Psoas muscle (tissue), 8 donors: ENCODE data around the gene CUEDC2. TPM values are rescaled to one million over a fixed set of nuclear protein-coding genes. Genes with fewer than 3 reads are reported as not detected.

Source experiments
- ATAC-seq, 4 donors: fragments of 200-7000 bp; cut with Tn5 transposase; one replicate each; pipeline ENCODE4 v1.9.1; 2020; ENCODE audit warnings: moderate library complexity in 3 of 4, mild to moderate bottlenecking in 2 of 4
- DNase-seq, 2 donors: peaks; one replicate each; pipeline ENCODE4 v3.0.0-alpha.2; 2020
- H3K27ac ChIP-seq: fragments of 200-600 bp; one replicate; pipeline ENCODE4 v1.8.0; 2022
- H3K27me3 ChIP-seq, 3 donors: fragments of 200-600 bp in 1 of 3; one replicate each; pipeline versions ENCODE4 v1.6.1 to v1.8.0; 2013 to 2022; ENCODE audit warnings: low read length in 2 of 3, mild to moderate bottlenecking in 2 of 3, moderate library complexity in 1 of 3; ENCODE audit not compliant: insufficient read depth in 3 of 3
- H3K36me3 ChIP-seq, 2 donors: fragments of 200-600 bp in 1 of 2; one replicate each; pipeline versions ENCODE4 v1.6.1 to v1.8.0; 2013 to 2022; ENCODE audit warnings: low read depth in 1 of 2, mild to moderate bottlenecking in 1 of 2, moderate library complexity in 1 of 2; ENCODE audit not compliant: insufficient read depth in 1 of 2
- H3K4me1 ChIP-seq: fragments of 200-600 bp; one replicate; pipeline ENCODE4 v1.8.0; 2022
- H3K4me3 ChIP-seq: fragments of 200-600 bp; one replicate; pipeline ENCODE4 v1.8.0; 2022; ENCODE audit warnings: mild to moderate bottlenecking
- H3K9me3 ChIP-seq: fragments of 200-600 bp; one replicate; pipeline ENCODE4 v1.8.0; 2022
- WGBS, 3 donors: extraction: QIAGEN DNeasy Blood & Tissue Kit; methylation state at CpG; one replicate each; pipeline versions ENCODE4 v1.1.6 to v1.1.7; 2013; 5-methylcytosine and 5-hydroxymethylcytosine counted together
- intact Hi-C, 2 donors: fragments of 100-400 bp; cut with DNase I; formaldehyde crosslinking; loops; one replicate each; pipeline versions ENCODE4 v1.11.0 to v1.14.2; 2022
- polyA plus RNA-seq, 3 donors: library from polyadenylated mRNA; stranded (reverse); fragments of 200-250 nt; gene quantifications; one replicate each; pipeline ENCODE4 v1.2.3, GENCODE V29; 2013
- total RNA-seq, 4 donors: library from RNA; stranded (reverse); fragmentation: NEBNext Ultra II Directional in 2 of 4; extraction: Animal tissue kit (Norgen Biotek cat#: 25700) in 2 of 4; gene quantifications; one replicate each; pipeline versions ENCODE4 v1.2.1 to v1.2.4, GENCODE V29; 2021 to 2023
- TF ChIP-seq, protein P1 (sequence below): fragments of 200-600 bp; IDR thresholded peaks from one replicate; pipeline ENCODE4 v1.8.0; 2022; ENCODE audit warnings: antibody characterized with exemption
- donor health status: healthy with polysubstance abuse.
- donor health status: DM: no; HTN: no; CAD: no; lungs with moderate emphysema.
- donor health status: Bipolar disorder and iron deficiency.
- donor health status: healthy.
- donor health status: DM: yes; HTN: yes; CAD: no.
- donor health status: DM: no; HTN: no; CAD: no.
- donor health status: DM: no; HTN: no; CAD: no.
- donor health status: DM: yes; HTN: yes; CAD: no.

CUEDC2 gene
- total and polyA plus RNA-seq, 7 donors, result 53.3 to 103 (median 77.2) TPM

DNA sequence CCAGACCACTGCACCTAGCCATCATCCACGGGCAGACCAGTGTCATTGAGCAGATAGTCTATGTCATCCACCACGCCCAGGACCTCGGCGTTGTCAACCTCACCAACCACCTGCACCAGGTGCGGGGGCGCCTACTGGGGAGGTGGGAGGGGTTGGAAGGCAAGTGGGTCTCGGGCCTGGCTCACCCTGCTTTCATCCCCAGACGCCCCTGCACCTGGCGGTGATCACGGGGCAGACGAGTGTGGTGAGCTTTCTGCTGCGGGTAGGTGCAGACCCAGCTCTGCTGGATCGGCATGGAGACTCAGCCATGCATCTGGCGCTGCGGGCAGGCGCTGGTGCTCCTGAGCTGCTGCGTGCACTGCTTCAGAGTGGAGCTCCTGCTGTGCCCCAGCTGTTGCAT is 32.3 kb downstream of the CUEDC2 start:
- TF ChIP-seq, protein P1, sequence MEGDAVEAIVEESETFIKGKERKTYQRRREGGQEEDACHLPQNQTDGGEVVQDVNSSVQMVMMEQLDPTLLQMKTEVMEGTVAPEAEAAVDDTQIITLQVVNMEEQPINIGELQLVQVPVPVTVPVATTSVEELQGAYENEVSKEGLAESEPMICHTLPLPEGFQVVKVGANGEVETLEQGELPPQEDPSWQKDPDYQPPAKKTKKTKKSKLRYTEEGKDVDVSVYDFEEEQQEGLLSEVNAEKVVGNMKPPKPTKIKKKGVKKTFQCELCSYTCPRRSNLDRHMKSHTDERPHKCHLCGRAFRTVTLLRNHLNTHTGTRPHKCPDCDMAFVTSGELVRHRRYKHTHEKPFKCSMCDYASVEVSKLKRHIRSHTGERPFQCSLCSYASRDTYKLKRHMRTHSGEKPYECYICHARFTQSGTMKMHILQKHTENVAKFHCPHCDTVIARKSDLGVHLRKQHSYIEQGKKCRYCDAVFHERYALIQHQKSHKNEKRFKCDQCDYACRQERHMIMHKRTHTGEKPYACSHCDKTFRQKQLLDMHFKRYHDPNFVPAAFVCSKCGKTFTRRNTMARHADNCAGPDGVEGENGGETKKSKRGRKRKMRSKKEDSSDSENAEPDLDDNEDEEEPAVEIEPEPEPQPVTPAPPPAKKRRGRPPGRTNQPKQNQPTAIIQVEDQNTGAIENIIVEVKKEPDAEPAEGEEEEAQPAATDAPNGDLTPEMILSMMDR, result no peak
- no peaks in the 10 kb centered on the region for H3K27me3 ChIP-seq
- intact Hi-C loops, result loop anchor here in 1 of 2 donors (5.0 kb wide), 1 partner anchor 233 kb away; no protein-coding TSS in a partner anchor
- DNase-seq, result no peak
- no peak for ATAC-seq
- H3K27ac ChIP-seq, result peak overlapping the region; percentile 86
- no peaks in the 10 kb centered on the region for H3K9me3 ChIP-seq
- peaks cover 19% of the 10 kb centered on the region for H3K4me1 ChIP-seq
- 82 to 87% (median 82%) methylated on average over 17 of the region's 17 CpGs for WGBS, 3 donors
- H3K36me3 ChIP-seq, result peaks cover 0 to 59% of the 10 kb centered on the region in 2 donors
- H3K4me3 ChIP-seq, result peak overlapping the region; percentile 76

DNA sequence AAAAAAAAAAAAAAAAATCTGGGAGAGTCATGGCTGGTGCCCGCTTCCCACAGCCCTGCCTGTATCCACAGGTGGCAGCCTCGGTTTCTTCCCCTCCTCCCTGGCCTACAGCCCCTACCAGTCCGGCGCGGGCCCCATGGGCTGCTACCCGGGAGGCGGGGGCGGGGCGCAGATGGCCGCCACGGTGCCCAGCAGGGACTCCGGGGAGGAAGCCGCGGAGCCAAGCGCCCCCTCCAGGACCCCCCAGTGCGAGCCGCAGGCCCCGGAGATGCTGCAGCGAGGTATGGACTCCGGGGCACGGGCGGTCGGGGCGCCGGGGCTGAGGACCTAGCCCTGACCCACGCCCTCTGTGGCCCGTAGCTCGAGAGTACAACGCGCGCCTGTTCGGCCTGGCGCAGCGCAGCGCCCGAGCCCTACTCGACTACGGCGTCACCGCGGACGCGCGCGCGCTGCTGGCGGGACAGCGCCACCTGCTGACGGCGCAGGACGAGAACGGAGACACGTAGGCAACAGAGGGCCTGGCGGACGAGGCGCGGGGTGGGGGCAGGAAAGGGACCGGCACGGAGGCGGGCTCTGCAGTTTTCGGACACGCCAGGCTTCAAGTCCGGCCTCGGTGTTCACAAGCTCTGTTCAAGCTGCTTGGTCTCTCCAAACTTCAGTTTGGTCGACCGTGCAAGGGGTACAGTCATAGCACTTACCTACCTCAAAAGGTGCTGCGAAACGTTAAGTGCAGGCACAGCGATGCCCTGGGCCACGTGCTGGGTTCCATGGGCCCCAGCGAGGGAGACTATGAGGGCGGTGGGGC is 33.0 kb downstream of the CUEDC2 start:
- 3 to 4% (median 3%) methylated on average over 59 to 72 of the region's 72 CpGs for WGBS, 3 donors
- H3K36me3 ChIP-seq, result peaks cover 0 to 59% of the 10 kb centered on the region in 2 donors
- H3K27me3 ChIP-seq, result no peaks in the 10 kb centered on the region
- peaks cover 19% of the 10 kb centered on the region for H3K4me1 ChIP-seq
- intact Hi-C loops, result loop anchor here (5.0 to 10.0 kb wide), 2 partner anchors 185 to 232 kb away; no protein-coding TSS in a partner anchor
- ATAC-seq, result peak; percentile 74 to 84 (median 78)
- peak overlapping the region; percentile 76 for H3K4me3 ChIP-seq
- peak overlapping the region; percentile 86 for H3K27ac ChIP-seq
- TF ChIP-seq, protein P1, result peak; percentile 88
- no peaks in the 10 kb centered on the region for H3K9me3 ChIP-seq
- peak; percentile 91 to 94 for DNase-seq

DNA sequence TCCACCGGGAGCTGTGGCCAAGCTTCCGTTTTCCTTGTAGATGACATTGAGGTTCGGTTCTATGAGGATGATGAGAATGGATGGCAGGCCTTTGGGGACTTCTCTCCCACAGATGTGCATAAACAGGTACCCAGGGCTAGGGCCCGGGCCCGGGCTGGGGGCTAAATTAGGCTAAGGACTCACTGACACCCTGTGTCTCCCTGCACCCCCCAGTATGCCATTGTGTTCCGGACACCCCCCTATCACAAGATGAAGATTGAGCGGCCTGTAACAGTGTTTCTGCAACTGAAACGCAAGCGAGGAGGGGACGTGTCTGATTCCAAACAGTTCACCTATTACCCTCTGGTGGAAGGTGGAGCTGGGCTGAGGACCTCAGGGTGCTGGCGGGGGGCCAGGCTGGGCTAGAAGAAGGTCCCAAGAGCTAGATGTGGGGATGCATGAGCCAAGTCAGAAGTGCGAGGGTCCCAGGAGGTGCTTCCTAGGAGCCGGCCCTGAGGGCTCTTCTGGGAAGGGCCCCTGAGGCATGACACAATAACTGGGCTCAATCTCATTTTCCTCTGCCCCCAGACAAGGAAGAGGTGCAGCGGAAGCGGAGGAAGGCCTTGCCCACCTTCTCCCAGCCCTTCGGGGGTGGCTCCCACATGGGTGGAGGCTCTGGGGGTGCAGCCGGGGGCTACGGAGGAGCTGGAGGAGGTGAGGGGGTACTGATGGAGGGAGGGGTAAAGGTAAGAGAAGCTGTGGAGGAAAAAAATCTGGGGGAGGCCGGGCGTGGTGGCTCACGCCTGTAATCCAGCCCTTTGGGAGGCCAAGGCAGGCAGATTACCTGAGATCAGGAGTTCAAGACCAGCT is 34.0 kb downstream of the CUEDC2 start:
- 84 to 90% (median 88%) methylated on average over 21 of the region's 21 CpGs for WGBS, 3 donors
- H3K27ac ChIP-seq, result peak overlapping the region; percentile 86
- peaks cover 0 to 59% of the 10 kb centered on the region in 2 donors for H3K36me3 ChIP-seq
- no peak for ATAC-seq
- H3K9me3 ChIP-seq, result no peaks in the 10 kb centered on the region
- no peak for DNase-seq
- intact Hi-C loops, result loop anchor here in 1 of 2 donors (5.0 to 10.0 kb wide), 2 partner anchors 186 to 231 kb away; no protein-coding TSS in a partner anchor
- peaks cover 22% of the 10 kb centered on the region for H3K4me1 ChIP-seq
- H3K4me3 ChIP-seq, result peak overlapping the region; percentile 76
- H3K27me3 ChIP-seq, result no peaks in the 10 kb centered on the region
- TF ChIP-seq, protein P1, result no peak

DNA sequence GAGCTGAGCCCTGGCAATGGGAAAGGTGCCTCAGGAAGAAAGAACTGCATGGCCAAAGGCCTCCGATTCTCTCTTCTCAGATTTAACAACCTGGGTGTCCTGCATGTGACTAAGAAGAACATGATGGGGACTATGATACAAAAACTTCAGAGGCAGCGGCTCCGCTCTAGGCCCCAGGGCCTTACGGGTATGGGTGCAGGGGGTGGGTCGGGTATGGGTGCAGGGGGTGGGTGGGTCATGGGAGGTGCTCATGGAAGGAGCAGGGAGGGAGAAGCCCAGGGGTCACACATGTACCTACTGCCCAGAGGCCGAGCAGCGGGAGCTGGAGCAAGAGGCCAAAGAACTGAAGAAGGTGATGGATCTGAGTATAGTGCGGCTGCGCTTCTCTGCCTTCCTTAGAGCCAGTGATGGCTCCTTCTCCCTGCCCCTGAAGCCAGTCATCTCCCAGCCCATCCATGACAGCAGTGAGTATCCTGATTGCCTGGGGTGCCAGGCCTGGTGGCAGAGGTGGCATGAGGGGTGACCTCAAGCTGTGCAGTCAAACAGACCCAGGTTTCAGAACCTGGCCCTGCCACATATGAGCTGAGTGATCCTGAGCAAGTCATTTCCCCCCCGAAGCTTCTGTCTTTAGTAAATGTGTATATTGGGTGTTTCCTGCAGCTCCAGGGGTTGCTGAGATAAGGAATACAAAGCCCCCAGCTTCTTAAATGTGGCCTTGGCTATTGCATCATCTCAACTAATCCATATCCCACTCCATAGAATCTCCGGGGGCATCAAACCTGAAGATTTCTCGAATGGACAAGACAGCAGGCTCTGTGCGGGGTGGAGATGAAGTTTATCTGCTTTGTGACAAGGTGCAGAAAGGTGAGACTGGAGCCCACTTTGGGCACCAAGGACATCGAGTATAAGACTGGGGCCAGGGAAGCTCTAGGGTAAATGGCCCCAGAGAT is 34.9 kb downstream of the CUEDC2 start:
- Histone ChIP-seq H3K36me3 (peaks cover 0 to 52% of the 10 kb centered on the region in 2 donors), H3K4me1 (peaks cover 26% of the 10 kb centered on the region), H3K27me3 (no peaks in the 10 kb centered on the region), H3K4me3 (peak overlapping the region; percentile 75), H3K9me3 (no peaks in the 10 kb centered on the region), H3K27ac (peak overlapping the region; percentile 97)
- DNase-seq (no peak), ATAC-seq (no peak)
- 93 to 94% (median 93%) methylated on average over 14 of the region's 14 CpGs for WGBS, 3 donors
- TF ChIP-seq, protein P1, result no peak
- intact Hi-C loops, result loop anchor here in 1 of 2 donors (5.0 to 10.0 kb wide), 2 partner anchors 187 to 230 kb away; no protein-coding TSS in a partner anchor
